Measurements from ENCODE around the gene SEPTIN6.
A peak's percentile ranks its signal among the peaks of the same experiment; 100 is the strongest.

Gene SEPTIN6

DNA sequence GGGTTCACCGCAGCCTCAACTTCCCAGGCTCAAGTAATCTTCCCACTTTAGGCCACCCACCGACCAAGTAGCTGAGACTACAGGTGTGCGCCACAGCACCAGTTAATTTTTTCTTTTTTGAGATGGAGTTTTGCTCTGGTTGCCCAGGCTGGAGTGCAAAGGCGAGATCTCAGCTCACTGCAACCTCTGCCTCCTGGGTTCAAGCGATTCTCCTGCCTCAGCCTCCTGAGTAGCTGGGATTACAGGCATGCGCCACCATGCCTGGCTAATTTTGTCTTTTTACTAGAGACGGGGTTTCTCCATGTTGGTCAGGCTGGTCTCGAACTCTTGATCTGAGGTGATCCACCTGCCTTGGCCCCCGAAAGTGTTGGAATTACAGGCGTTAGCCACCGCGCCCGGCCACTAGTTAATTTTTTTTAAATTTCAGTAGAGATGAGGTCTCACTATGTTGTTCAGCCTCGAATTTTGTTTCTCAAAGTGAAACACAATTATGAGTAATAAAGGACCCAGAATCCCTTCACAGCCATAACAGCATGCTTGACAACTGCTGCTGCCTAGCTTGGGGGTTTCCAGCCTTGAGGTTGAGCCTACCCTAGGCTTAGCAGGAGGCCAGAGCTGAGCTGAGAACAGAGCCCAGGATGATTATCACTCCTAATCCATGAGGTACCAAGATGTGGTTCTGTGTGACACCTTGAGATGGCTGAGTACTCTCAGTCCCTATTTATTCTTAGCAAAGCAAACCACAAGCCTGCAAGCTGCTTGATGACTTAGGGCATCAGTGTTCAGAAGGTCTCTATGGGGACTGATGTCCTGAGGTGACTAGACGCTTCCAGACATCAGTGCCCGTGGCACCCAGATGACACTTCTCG is 45.2 kb downstream of the SEPTIN6 start:
- DNase-seq (ENCODE audit: low read depth), result peak; percentile 94
- TF ChIP-seq, protein P1, sequence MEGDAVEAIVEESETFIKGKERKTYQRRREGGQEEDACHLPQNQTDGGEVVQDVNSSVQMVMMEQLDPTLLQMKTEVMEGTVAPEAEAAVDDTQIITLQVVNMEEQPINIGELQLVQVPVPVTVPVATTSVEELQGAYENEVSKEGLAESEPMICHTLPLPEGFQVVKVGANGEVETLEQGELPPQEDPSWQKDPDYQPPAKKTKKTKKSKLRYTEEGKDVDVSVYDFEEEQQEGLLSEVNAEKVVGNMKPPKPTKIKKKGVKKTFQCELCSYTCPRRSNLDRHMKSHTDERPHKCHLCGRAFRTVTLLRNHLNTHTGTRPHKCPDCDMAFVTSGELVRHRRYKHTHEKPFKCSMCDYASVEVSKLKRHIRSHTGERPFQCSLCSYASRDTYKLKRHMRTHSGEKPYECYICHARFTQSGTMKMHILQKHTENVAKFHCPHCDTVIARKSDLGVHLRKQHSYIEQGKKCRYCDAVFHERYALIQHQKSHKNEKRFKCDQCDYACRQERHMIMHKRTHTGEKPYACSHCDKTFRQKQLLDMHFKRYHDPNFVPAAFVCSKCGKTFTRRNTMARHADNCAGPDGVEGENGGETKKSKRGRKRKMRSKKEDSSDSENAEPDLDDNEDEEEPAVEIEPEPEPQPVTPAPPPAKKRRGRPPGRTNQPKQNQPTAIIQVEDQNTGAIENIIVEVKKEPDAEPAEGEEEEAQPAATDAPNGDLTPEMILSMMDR (IDR thresholded peaks at IDR 0.05; ENCODE audit: insufficient read depth, low read depth, low read length, missing control alignments), result no peak
- no peak overlapping the region for H3K4me3 ChIP-seq (ENCODE audit: low read depth, low read length)

DNA sequence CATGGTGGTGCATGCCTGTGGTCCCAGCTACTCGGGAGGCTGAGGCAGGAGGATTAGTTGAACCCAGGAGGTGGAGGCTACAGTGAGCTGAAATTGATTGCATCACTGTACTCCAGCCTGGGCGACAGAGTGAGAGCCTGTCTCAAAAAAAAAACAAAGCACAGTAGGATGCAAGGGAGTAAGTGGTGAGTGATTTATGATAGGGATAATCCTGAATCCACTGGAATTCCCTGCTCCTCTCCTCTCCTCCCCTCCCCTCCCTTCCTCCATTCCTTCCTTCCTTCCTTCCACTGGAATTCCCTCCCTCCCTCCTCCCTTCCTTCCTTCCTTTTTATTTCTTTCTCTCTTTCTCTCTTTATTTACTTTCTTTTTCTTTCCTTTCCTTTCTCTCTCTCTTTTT is 45.9 kb downstream of the SEPTIN6 start:
- no peak overlapping the region for H3K4me3 ChIP-seq (ENCODE audit: low read depth, low read length)
- no peak for DNase-seq (ENCODE audit: low read depth)
- TF ChIP-seq, protein P1 (IDR thresholded peaks at IDR 0.05; ENCODE audit: insufficient read depth, low read depth, low read length, missing control alignments), result no peak

DNA sequence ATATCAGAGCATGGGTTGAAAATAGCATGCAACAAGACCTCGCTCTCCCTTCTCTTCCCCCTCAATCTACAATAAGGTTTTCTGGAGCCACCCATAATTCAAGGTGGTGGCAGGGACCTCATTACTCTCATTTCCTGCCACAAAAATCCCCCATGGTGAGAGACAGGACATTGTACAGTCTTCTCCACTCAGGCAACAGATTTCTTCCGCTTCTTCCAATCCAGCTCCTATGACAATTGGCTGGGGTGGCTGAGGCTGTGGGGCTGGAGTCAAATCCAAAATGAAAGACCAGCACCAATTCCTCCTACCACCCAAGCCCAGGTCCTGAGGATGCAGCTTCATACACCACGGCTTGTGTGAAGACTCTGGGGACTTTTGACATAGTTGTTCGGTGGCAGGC is 46.5 kb downstream of the SEPTIN6 start:
- peak; percentile 45 for DNase-seq (ENCODE audit: low read depth)
- TF ChIP-seq, protein P1 (IDR thresholded peaks at IDR 0.05; ENCODE audit: insufficient read depth, low read depth, low read length, missing control alignments), result no peak
- no peak overlapping the region for H3K4me3 ChIP-seq (ENCODE audit: low read depth, low read length)

DNA sequence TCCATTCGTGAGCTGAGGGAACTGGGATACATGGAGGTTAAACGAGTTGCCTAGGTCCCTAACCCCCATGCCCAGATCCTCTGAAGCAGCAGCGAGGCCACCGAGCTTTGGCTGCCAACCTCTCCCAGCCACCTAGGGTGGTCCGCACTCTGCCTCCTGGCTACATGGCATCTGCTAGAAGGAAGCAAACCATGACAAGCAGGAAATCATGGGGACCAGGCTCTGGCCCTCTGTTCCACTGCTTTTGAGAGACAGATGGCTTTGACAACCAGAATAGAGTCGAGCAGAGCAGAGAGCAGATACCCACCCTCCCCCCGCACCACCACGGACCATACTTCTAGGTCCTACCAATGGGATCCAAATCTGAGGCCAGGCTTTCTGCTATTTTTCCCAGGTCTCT is 49.3 kb downstream of the SEPTIN6 start:
- TF ChIP-seq, protein P1 (IDR thresholded peaks at IDR 0.05; ENCODE audit: insufficient read depth, low read depth, low read length, missing control alignments), result no peak
- no peak for DNase-seq (ENCODE audit: low read depth)

More for the DNA sequence above, 49.3 kb downstream of the SEPTIN6 start:
- H3K4me3 ChIP-seq (ENCODE audit: low read depth, low read length), result no peak overlapping the region

All from GM12865 (cell line).